WERI-Rb-1 (cell line): ENCODE measurements around the gene JMJD1C.
A peak's percentile ranks its signal among the peaks of the same experiment; 100 is the strongest.
"Not testable (repeated sequence)": the region's sequence is repeated elsewhere in the genome, so short reads cannot be mapped to it uniquely, and the experiment has no call there.

ENCODE experiments used
- DNase-seq: peaks from one replicate; pipeline ENCODE4 v3.0.0-alpha.2; 2020
- H3K27ac ChIP-seq: fragments of 250-450 bp; sonication (Bioruptor Pico); 2 replicates; pipeline ENCODE4 v1.5.1; 2020; ENCODE audit warnings: mild to moderate bottlenecking, moderate library complexity
- H3K27me3 ChIP-seq: fragments of 250-450 bp; sonication (Bioruptor Pico); 2 replicates; pipeline ENCODE4 v1.5.1; 2021; ENCODE audit warnings: mild to moderate bottlenecking, low read depth, moderate library complexity; ENCODE audit not compliant: insufficient read depth, severe bottlenecking
- H3K36me3 ChIP-seq: fragments of 250-450 bp; sonication (Bioruptor Pico); 2 replicates; pipeline ENCODE4 v1.5.1; 2020; ENCODE audit warnings: mild to moderate bottlenecking, moderate library complexity
- H3K4me3 ChIP-seq: 2 replicates; pipeline ENCODE4 v1.5.1; 2011; ENCODE audit warnings: low read depth, mild to moderate bottlenecking, control low read depth, low read length
- H3K9me3 ChIP-seq: fragments of 250-450 bp; sonication (Bioruptor Pico); 2 replicates; pipeline ENCODE4 v1.5.1; 2021; ENCODE audit warnings: mild to moderate bottlenecking, moderate library complexity; ENCODE audit not compliant: severe bottlenecking
- CTCF ChIP-seq: IDR thresholded peaks from 2 replicates; pipeline ENCODE4 v1.5.1; 2011; ENCODE audit warnings: low read depth, mild to moderate bottlenecking, control low read depth, inconsistent platforms, low read length

The JMJD1C gene

GRCh38 chr10:63497321-63497720, 31.5 kb upstream of the JMJD1C start:
- H3K27me3 ChIP-seq: no peaks in the 10 kb centered on the region
- no peak overlapping the region for H3K27ac ChIP-seq
- no peaks in the 10 kb centered on the region for H3K9me3 ChIP-seq
- peaks cover 6% of the 10 kb centered on the region for H3K36me3 ChIP-seq
- no peak overlapping the region for H3K4me3 ChIP-seq
- no peak for DNase-seq
- TF ChIP-seq CTCF: no peak

GRCh38 chr10:63496561-63496960, 30.8 kb upstream of the JMJD1C start:
- H3K4me3 ChIP-seq: no peak overlapping the region
- H3K36me3 ChIP-seq: peaks cover 6% of the 10 kb centered on the region
- DNase-seq: no peak
- H3K9me3 ChIP-seq: no peaks in the 10 kb centered on the region
- no peak overlapping the region for H3K27ac ChIP-seq
- TF ChIP-seq CTCF: no peak
- no peaks in the 10 kb centered on the region for H3K27me3 ChIP-seq

GRCh38 chr10:63494951-63495350, 29.2 kb upstream of the JMJD1C start:
- no peaks in the 10 kb centered on the region for H3K9me3 ChIP-seq
- H3K36me3 ChIP-seq: peaks cover 6% of the 10 kb centered on the region
- H3K27ac ChIP-seq: no peak overlapping the region
- no peak for TF ChIP-seq CTCF
- no peak overlapping the region for H3K4me3 ChIP-seq
- DNase-seq: no peak
- H3K27me3 ChIP-seq: no peaks in the 10 kb centered on the region

DNA sequence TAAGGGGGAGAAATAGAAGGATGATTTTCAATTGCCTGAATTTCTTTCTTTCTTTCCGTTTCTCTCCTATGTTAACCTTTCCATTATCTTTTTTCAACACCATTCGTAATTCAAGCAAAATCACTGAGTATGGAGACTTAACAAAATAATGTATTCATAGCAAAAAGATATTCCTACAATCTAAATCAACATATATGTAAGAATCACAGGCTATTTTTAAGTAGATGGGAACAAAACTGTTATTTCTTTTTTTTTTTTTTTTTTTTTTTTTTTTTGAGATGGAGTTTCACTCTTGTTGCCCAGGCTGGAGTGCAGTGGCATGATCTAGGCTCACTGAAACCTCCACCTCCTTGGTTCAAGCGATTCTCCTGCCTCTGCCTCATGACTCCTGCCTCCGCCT, 27.2 kb upstream of the JMJD1C start:
- Histone ChIP-seq H3K36me3 (peaks cover 6% of the 10 kb centered on the region), H3K9me3 (no peaks in the 10 kb centered on the region), H3K4me3 (no peak overlapping the region), H3K27ac (no peak overlapping the region), H3K27me3 (no peaks in the 10 kb centered on the region)
- TF ChIP-seq CTCF: no peak
- DNase-seq: no peak

GRCh38 chr10:63492317-63492690, 26.5 kb upstream of the JMJD1C start:
- not testable (repeated sequence) for H3K9me3 ChIP-seq, H3K27ac ChIP-seq, H3K36me3 ChIP-seq, H3K27me3 ChIP-seq, H3K4me3 ChIP-seq
- DNase-seq: peak; percentile 41

- no peak overlapping the region for H3K27ac ChIP-seq
- H3K4me3 ChIP-seq: no peak overlapping the region
Measured at GRCh38 chr10:63491588-63492316, 26.0 kb upstream of the JMJD1C start.

More at GRCh38 chr10:63491588-63492316, 26.0 kb upstream of the JMJD1C start:
- no peaks in the 10 kb centered on the region for H3K9me3 ChIP-seq
- H3K27me3 ChIP-seq: no peaks in the 10 kb centered on the region
- DNase-seq: no peak
- TF ChIP-seq CTCF: no peak
- H3K36me3 ChIP-seq: peaks cover 6% of the 10 kb centered on the region
